GM21576 (cell line): Measurements from ENCODE around the gene FAM81A.

Experiments
- ATAC-seq: cut with Tn5 transposase; IDR thresholded peaks from one replicate; pipeline ENCODE4 v1.9.1; 2021; ENCODE audit warnings: mild to moderate bottlenecking, moderate library complexity; ENCODE audit not compliant: unreplicated experiment

FAM81A gene

DNA sequence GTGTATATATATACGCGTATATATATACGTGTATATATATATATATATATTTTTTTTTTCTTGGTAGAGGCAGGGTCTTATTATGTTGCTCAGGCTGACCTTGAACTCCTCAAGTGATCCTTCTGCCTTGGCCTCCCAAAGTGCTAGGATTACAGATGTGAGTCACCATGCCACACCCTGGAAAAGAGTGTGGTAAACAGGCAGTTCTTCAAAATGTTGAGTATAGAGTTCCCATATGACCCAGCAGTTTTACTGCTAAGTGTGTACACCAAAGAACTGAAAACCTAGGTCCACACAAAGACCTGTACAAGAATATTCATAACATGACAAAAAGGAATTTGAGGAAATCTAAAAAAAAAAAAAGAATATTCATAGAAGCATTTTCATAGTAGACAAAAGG lies 101.8 kb downstream of the FAM81A start:
- no peak for ATAC-seq

DNA sequence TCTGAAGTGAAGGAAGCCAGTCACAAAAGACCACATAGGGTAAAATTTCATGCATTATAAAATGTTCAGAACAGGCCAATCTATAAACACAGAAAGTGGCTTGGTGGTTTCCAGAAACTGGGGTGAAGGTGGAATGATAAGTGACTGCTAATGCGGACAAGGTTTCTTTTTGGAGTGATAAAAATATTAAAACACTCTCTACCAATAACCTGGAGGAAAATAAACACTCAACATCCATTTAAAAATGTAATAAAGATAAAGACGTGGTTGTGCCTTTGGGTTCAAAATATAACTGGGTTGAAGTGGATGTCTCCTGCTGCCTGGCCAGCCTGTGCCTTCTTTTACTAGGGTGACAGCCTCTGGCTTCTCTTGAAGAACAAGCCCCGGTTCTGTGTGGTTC lies 102.7 kb downstream of the FAM81A start:
- ATAC-seq, result no peak

DNA sequence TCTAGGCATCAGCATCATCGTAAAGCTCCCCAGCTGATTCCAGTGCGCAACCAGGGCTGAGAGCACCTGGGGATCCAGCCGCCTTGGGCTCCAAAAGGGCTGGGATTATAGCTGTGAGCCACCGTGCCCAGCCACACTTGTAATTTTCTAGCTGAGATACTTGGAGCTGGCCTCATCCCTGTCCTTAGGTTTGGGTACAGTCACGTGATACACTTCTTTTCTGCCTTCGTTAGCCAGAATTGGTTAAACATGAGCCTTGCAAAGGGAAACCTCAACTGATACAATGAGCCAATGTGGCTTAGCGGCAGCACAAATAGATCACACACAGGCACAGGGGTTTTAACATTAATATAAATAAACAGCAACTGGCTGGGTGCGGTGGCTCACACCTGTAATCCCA lies 103.8 kb downstream of the FAM81A start:
- no peak for ATAC-seq

DNA sequence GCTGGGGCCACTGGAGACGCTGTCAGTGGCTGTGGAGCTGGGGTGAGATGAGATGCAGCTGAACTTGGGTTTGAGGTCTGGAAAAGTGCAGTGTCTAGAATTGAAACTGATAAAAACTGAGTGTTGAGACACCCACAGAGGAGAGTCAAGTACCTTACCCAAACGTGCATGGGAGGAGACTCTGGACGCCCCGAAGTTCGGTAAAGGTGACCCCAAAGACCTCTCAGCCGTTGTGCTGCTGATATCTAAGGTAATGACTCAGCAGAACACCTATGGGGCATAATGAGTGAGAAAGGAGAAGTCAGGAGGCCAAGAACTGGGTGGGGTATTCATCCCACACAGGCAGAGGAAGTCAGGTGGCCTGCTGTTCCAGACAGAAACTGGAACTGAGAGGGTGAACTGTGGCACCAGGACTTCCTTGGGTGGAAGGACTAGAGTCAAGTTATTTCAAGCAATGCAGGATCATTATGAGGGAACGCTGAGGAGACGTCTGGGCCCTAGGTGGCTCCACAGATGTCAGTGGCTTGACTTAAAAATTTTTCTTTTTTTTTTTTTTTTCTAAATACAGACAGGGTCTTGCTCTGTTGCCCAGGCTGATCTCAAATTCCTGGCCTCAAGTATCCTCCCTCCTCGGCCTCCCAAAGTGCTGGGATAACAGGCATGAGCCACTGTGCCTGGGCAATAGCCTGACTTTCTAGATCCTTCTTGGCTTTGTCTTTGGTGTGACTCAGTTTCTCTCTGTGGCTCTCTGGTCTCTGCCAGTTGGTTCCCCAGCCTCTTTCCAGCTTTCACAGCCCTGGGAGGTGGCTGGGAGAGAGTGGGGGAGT lies 105.9 kb downstream of the FAM81A start:
- ATAC-seq, result peak; percentile 75

DNA sequence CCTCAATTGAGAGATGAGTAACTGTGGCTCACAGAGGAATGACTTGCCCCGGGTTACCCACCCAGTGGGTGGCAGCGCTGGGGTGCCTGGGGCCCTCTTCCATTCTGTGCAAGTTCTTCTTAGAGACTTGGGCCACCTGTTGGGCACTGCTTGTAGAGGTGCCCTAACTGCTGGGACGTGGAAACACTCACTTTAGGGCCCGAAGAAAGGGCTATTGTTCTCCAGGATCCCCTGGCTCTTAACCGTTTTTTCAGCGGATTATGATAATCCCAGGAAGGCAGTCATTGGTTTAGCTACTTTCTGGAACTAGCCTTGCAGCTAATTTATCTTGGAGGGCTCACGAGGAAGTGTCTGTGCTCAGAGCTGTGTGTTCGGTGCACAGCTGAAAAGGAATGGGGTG lies 107.6 kb downstream of the FAM81A start:
- ATAC-seq, result no peak

DNA sequence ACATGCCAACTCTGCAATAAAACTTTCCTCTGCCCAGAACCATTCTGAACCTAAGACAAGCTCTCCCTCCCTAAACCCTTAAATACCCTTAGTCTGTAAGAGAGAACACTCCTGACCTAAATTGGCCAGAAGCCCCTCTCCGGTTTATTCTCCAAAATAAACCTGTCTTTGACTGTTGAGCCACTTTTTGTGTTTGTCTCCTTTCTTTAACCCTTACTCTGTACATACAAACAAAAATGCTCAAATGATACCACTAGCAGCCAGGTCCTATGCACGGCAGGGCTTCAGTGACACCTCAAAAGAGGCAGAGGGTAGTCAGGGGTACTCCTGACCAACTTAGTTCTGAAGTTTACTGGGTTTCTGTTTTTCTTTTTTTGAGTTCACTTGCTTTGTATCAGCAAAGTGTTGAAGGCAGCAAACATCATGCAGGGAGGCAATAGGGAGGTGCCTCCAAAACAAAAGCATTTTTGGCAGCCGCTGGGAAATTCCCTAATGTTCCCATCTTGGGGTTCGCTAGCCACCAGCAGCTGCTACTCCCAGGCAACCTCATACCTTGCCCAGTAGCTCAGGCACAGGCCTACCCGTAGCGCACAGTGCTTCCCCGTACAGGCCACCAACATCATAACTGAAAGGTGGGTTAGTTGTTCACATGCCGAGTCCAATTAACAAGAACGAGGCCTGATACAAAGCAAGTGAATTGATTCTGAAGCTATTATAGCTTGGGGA lies 110.7 kb downstream of the FAM81A start:
- ATAC-seq, result no peak

DNA sequence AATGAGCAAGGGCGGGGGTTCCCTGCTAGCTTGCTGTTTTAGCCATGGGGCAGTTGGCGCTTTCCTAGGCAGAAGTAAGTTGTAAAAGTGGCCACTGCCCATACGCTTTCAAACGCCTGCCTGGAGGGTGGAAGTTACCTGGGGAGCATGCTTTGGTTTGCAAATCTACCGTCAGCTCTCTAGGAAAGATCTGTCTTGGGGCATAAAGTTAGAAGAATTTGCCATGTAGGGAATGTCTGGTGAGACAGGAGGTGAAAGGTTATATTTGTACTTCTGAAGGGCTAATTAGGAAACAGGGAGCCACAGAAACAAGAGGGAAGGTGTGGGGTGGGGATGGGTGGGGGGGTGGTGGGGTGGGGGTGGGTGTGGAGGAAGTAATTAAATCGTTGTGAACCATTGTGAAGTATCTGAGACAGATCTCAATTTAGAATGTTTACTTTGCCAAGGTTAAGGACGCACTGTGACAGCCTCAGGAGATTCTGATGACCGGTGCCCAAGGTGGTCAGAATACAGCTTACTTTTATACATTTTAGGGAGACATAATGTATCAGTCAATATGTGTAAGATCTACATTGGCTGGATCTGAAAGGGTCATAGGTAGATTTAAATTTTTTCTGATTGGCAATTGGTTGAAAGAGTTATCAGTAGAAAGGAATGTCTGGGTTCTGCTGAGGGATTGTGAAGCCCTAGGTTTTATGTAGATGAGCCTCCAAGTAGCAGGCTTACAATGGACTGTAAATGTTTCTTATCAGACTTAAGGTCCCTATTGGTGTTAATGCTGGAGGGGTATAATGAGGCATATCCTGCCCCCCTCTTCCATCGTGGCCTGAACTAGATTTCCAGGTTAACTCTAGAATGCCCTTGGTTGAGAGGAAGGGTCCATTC lies 111.6 kb downstream of the FAM81A start:
- ATAC-seq, result no peak

DNA sequence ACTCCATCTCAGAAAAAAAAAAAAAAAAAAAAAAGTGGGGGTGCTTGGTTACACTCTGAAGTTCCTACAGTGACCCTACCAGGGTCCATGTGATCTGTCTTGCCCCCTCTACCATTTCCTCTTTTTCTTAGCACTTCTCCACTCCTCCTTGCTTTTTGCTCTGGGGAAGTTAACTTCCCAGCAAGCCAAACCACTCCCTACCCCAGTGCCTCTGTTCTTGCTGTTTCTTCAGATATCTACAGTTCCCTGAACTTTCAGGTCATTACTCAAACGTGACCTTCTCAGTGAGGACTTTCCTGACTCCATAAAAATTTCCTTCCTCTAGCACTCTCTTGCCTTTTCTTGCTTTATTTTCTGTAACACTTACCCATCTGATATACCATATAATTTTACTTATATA lies 112.5 kb downstream of the FAM81A start:
- ATAC-seq, result no peak

DNA sequence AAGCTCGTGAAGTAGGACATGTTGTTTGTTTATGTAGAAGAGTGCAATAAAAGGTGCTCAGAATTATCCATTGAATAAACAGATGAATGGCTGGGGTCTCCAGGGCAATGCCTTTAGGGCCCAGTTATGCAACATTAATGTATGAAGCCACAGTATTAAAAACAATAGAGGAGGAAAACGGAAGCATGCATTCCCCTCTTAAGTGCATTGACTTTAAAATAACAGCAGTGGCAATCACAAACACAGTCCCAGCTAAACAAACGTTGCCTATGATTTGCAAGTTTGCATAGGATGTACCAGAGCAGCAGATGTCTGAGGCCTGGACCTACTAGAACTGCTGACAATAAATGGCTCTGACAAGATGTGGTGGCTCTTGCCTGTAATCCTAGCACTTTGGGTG lies 113.0 kb downstream of the FAM81A start:
- ATAC-seq, result no peak

DNA sequence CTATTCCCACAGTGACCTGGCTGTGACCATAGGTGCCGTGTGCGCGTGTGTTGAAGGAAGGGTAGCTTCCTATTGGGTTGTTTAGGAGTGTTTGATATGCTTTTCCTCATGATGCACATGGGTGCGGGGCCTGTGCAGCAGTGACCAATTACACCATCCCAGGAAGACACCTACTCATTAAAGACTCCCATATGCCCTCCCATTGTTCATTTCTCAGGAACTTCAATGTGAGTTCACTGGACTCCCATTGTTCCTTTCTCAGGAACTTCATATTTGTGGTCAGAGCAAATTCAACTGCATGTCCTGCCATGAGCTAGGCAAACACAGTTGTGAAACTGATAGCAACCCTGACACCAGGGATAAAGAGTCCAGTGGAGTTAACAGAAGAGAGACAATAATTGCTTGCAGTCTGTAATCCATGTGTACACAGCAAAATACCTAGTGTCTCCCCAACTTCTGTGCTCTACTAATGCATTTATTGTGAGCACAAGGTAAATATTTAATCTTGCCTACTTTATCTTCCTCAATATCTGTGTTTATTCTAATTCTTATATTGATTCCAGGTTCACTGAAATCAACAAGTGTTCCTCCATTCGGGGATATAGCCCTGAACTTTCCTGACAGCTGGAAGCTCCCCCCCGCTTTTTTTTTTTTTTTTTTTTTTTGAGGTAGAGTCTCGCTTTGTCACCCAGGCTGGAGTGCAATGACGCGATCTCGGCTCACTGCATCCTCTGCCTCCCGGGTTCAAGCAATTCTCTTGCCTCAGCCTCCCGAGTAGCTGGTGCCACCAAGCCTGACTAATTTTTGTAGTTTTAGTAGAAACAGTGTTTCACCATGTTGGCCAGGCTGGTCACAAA lies 116.1 kb downstream of the FAM81A start:
- ATAC-seq, result no peak

DNA sequence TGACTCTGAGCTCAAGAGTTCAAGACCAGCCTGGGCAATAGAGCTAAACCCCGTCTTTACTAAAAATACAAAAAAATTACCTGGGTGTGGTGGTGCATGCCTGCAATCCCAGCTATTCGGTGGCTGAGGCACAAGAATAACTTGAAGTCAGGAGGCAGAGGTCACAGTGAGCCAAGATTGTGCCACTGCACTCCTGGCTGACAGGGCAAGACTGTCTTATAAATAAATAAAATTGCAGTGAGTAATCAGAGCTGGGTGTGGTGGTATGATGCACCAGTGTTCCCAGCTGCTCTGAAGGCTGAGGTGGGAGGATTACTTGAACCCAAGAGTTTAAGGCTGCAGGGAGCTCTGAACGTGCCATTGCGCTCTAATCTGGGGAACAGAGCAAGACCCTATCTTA lies 117.7 kb downstream of the FAM81A start:
- no peak for ATAC-seq

DNA sequence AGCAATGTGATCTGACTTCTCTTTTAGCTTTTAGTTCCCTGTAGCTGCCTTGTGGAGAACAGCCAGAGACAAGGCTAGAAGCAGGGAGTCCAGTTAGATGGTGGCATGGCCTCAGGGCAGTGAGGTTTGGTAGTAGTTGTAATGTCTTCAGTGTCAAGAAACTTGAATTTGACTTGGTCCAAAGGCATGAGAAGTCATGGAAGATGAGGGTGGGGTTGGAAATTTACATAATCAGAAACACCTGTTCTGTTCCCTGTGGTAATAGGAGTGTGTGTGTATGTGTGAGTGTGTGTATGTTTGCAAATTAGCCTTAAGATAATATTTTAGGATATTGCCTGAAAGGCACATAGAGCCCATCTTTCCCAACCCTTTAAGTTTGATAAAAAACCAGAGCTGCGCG lies 118.4 kb downstream of the FAM81A start:
- ATAC-seq, result no peak

DNA sequence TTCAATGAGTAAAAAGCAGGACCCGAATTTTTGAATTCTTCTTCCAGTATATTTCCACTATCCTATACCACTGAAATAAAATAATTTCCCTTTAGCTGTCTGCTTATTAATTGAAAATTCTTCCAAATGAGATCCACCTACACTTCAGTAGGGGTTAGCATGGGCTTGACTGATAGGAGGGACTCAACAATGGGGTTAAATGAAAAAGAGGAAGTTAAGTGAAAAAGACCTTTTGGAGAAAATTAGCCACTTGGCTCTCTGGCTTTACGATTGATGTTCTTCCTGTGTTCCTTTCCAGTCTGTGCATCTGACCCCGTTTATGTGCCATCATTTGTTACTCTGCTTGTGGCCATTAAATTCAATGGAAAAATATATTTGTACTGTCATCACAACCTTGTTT lies 119.6 kb downstream of the FAM81A start:
- no peak for ATAC-seq

DNA sequence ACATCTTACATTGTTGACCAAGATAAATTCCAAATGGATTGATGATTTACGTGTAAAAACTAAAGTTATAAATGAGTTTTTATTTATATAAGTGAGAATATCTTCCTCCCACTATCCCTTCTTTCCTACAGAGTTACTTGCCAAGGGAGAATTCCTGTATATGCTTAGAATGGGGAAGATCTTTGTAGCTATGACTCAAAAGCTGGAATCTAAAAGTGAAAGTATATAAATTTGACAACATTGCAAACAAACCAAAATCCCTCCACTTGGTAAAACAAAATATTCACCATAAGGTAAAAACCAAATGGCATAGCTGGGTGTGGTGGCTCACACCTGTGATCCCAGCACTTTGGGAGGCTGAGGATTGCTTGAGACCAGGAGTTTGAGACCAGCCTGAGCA lies 120.9 kb downstream of the FAM81A start:
- no peak for ATAC-seq

DNA sequence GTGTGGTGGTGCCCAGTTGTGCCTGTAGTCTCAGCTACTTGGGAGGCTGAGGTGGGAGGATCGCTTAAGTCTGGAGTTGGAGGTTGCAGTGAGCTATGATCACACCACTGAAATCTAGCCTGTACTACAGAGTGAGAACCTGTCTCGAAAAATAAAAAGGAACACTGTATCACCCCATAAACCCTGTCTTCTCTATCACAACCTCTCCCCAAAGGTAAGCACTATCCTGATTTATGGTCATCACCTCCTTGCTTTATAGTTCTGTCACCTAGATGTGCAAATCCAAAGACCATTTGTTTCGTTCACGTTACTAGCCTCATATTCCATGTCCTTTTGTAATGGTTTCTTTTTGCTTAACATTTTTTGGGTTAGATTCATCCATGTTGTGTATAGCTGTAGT lies 123.6 kb downstream of the FAM81A start:
- no peak for ATAC-seq

DNA sequence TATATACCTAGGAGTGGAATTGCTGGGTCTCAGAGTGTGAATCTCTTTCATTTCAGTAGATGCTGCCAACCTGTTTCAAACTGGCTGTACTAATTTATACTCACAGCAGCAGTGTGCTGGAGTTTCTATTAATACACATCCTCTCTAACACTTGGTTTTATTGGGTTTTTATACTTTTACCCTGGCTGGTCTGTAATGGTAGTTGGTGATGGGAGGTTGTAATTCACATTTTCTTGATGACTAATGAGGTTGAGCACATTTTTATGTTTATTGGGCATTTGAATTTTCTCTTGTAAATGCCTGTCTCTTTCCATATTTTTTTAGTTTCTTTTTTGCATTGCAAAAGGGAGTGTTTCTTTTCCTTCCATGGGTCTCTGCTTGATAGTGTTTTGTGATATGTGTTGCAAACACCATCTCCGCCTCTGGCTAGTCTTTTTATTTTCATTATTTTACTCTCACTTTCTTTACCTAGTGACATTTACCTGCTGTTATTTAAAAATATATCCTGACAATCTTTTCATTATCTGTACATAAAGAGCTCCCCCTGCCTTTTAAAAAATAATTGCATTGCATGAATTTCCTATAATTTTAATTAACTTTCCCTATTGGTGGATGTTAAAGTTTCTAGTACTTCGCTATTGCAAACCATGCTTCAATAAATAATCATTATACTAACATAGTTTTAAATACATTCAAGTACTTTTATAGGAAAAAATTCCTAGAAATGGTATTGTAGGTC lies 124.6 kb downstream of the FAM81A start:
- ATAC-seq, result no peak

DNA sequence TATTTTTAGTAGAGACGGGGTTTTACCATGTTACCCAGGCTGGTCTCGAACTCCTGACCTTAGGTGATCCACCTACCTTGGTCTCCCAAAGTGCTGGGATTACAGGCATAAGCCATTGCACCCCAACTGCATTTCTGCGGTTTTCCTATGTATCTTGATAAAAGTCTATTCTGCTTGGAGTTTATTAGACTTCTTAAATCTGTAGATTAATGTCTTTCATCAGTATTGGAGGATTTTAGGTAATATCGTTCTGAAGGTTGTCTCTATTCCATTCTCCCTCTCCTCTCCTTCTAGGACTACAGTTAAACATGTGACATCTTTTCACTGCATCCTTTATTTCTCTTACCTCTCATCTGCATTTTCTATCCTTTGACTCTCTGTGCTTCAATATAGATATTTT lies 127.3 kb downstream of the FAM81A start:
- ATAC-seq, result no peak

DNA sequence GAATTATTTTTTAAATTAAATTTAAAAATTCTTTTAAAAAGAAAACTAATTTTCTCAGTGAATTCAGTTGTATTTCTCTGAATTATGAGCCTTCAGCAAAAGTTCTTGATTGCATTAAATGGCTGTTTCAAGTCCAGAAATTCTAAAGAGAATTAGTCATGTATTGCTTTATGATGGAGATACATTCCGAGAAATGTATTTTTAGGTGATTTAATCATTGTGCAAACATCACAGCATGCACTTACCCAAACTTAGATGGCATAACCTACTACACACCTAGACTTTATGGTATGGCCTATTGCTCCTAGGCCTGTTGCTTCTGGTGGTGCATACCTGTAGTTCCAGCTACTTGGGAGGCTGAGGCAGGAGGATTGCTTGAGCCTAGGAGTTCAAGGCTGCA lies 129.3 kb downstream of the FAM81A start:
- no peak for ATAC-seq

DNA sequence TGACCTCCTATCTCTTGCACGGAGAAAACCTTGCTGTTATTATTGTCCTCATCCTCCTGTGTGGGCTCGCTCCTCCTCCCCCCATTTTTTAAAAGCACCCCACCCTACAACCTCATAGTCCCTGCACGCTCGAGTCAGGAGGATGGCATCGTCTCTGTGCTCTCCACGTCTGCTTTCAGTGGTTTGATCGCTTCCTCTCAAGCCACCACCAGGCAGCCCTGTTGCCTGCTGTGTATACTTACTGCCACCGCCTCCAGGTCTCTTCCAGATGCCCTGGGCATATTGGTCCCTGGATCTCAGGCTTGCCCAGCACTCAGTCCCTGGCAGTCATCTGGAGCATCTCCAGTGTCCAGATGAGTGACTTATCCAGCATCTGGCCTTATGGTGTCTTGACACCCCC lies 131.5 kb downstream of the FAM81A start:
- no peak for ATAC-seq

DNA sequence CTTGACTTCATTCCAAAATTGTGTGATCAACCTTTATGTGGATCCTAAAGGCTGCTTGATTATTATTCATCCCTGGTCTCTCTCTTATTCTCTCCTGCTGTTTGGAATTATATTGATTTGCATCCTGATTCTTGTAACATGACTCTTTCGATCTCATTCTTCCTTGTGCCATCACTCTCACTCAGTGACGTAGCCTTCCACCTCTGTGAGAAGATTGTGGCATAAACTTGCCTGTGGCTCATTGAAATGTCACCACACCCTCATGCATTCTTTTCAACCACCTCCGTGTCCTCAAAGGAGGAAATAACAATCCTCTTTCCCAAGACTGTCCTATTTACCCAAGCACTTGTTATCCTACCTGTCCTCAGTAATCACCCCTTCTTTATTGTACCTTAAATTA lies 132.3 kb downstream of the FAM81A start:
- ATAC-seq, result no peak
